SK-N-SH (cell line): ENCODE data around the gene DMBT1. TPM values are rescaled to one million over a fixed set of nuclear protein-coding genes. Genes with fewer than 3 reads are reported as not detected.

Experiments used
- CTCF ChIA-PET: fragments of 300-600, 350-600 bp; formaldehyde crosslinking; extraction: SDS; loops from one replicate; lab custom pipeline; 2021; lab: Yijun Ruan, JAX
- POLR2A ChIA-PET: fragments of 350-600 bp; sonication (Branson Sonifier 250); formaldehyde crosslinking; extraction: SDS; loops from one replicate; lab custom pipeline; 2020; ENCODE audit warnings: antibody characterized with exemption, inconsistent platforms; lab: Yijun Ruan, JAX
- DNase-seq: peaks from one replicate; pipeline ENCODE4 v3.0.0; 2012
- H2AFZ ChIP-seq: fragments of 200-600 bp; sonication (generic); 2 replicates; pipeline ENCODE4 v1.8.1; 2016; ENCODE audit warnings: antibody characterized with exemption, mild to moderate bottlenecking, low read depth
- H3F3A ChIP-seq: fragments of 200-600 bp; sonication (generic); replicated peaks from 2 replicates; pipeline ENCODE3; 2016; ENCODE audit warnings: antibody characterized with exemption, mild to moderate bottlenecking; ENCODE audit not compliant: insufficient read depth
- H3K27ac ChIP-seq, 2 experiments: fragments of 200-500 bp in 1 of 2; fragments of 200-600 bp in 1 of 2; sonication (Bioruptor generic) in 1 of 2; sonication (generic), shearing (Covaris generic) in 1 of 2; 2 replicates each; pipeline versions ENCODE4 v1.5.1 to v1.6.1; 2014 to 2016; ENCODE audit warnings: low read depth in 2 of 2, inconsistent platforms in 1 of 2, low read length in 1 of 2, mild to moderate bottlenecking in 1 of 2, mixed read lengths in 1 of 2
- H3K27me3 ChIP-seq: fragments of 200-600 bp; sonication (generic), shearing (Covaris generic); 2 replicates; pipeline ENCODE4 v1.6.1; 2016; ENCODE audit warnings: mixed run types; ENCODE audit not compliant: insufficient read depth
- H3K36me3 ChIP-seq, 2 experiments: fragments of 200-500 bp in 1 of 2; fragments of 200-600 bp in 1 of 2; sonication (Bioruptor generic) in 1 of 2; sonication (generic) in 1 of 2; replicated peaks in 1 of 2; 2 replicates each; pipeline versions ENCODE3 to v1.5.1; 2014 to 2016; ENCODE audit warnings: low read length in 1 of 2, mild to moderate bottlenecking in 1 of 2; ENCODE audit not compliant: insufficient read depth in 2 of 2, control insufficient read depth in 1 of 2
- H3K4me1 ChIP-seq, 2 experiments: fragments of 200-500 bp in 1 of 2; fragments of 200-600 bp in 1 of 2; sonication (Bioruptor generic) in 1 of 2; sonication (generic), shearing (Covaris generic) in 1 of 2; 2 replicates each; pipeline versions ENCODE4 v1.5.1 to v1.6.1; 2014 to 2016; ENCODE audit warnings: low read depth in 1 of 2, low read length in 1 of 2, mixed run types in 1 of 2; ENCODE audit not compliant: insufficient read depth in 2 of 2, control insufficient read depth in 1 of 2
- H3K4me2 ChIP-seq: fragments of 200-600 bp; sonication (generic), shearing (Covaris generic); 2 replicates; pipeline ENCODE4 v1.6.1; 2017; ENCODE audit warnings: mixed run types
- H3K4me3 ChIP-seq, 2 experiments: fragments of 200-500 bp in 1 of 2; fragments of 200-600 bp in 1 of 2; sonication (Bioruptor generic) in 1 of 2; sonication (generic), shearing (Covaris generic) in 1 of 2; 2 replicates each; pipeline versions ENCODE4 v1.5.1 to v1.8.1; 2014 to 2016; ENCODE audit warnings: low read depth in 2 of 2, inconsistent platforms in 1 of 2, low read length in 1 of 2, mild to moderate bottlenecking in 1 of 2, mixed read lengths in 1 of 2, moderate library complexity in 1 of 2
- H3K79me2 ChIP-seq: fragments of 200-600 bp; sonication (generic); 2 replicates; pipeline ENCODE4 v1.8.1; 2017; ENCODE audit warnings: mild to moderate bottlenecking; ENCODE audit not compliant: insufficient read depth
- H3K9ac ChIP-seq: fragments of 200-600 bp; sonication (generic); 2 replicates; pipeline ENCODE4 v1.6.1; 2017; ENCODE audit warnings: mixed run types
- H3K9me2 ChIP-seq: fragments of 200-600 bp; sonication (generic); 2 replicates; pipeline ENCODE4 v1.6.1; 2017; ENCODE audit warnings: mixed run types
- H3K9me3 ChIP-seq: fragments of 200-600 bp; sonication (generic); 2 replicates; pipeline ENCODE4 v1.6.1; 2017; ENCODE audit warnings: mixed run types, mild to moderate bottlenecking, moderate library complexity
- H4K20me1 ChIP-seq: fragments of 200-600 bp; sonication (generic); 2 replicates; pipeline ENCODE4 v1.6.1; 2017; ENCODE audit warnings: mild to moderate bottlenecking, mixed run types; ENCODE audit not compliant: insufficient read depth
- CHD2 ChIP-seq: fragments of 150-350 bp; IDR thresholded peaks from 2 replicates; pipeline ENCODE4 v1.6.1; 2018; ENCODE audit warnings: low read length; ENCODE audit not compliant: partially characterized antibody
- ELF1 ChIP-seq: IDR thresholded peaks from 2 replicates; pipeline ENCODE4 v1.4.0; 2012
- EP300 ChIP-seq, 2 experiments: IDR thresholded peaks; 2 replicates each; pipeline versions ENCODE4 v1.4.0 to v1.6.1; 2012; ENCODE audit warnings: borderline replicate concordance in 1 of 2, low read depth in 1 of 2, low read length in 1 of 2
- FOXM1 ChIP-seq: IDR thresholded peaks from 2 replicates; pipeline ENCODE4 v1.4.0; 2012; ENCODE audit warnings: low read depth, mild to moderate bottlenecking
- GABPA ChIP-seq: IDR thresholded peaks from 2 replicates; pipeline ENCODE4 v1.4.0; 2012; ENCODE audit warnings: low read depth, mild to moderate bottlenecking
- GATA2 ChIP-seq: sonication (generic); formaldehyde crosslinking; IDR thresholded peaks from 2 replicates; pipeline ENCODE4 v1.5.0; 2020; ENCODE audit warnings: mild to moderate bottlenecking, missing genetic modification reagents
- MXI1 ChIP-seq: IDR thresholded peaks from 2 replicates; pipeline ENCODE4 v1.6.1; 2012; ENCODE audit warnings: mild to moderate bottlenecking, low read depth, low read length, improper control_type of control experiment
- NFIC ChIP-seq: IDR thresholded peaks from 2 replicates; pipeline ENCODE4 v1.4.0; 2012; ENCODE audit warnings: borderline replicate concordance
- NRF1 ChIP-seq: IDR thresholded peaks from 2 replicates; pipeline ENCODE4 v1.6.1; 2012; ENCODE audit warnings: low read depth, mild to moderate bottlenecking, low read length
- POLR2AphosphoS5 ChIP-seq: IDR thresholded peaks from 2 replicates; pipeline ENCODE4 v1.6.1; 2012; ENCODE audit warnings: low read depth, low read length
- RAD21 ChIP-seq: IDR thresholded peaks from 2 replicates; pipeline ENCODE4 v1.6.1; 2012; ENCODE audit warnings: mild to moderate bottlenecking, low read length
- RCOR1 ChIP-seq: fragments of 150-350 bp; IDR thresholded peaks from 2 replicates; pipeline ENCODE4 v1.6.1; 2017; ENCODE audit warnings: antibody characterized with exemption, low read length
- SIN3A ChIP-seq: IDR thresholded peaks from 2 replicates; pipeline ENCODE4 v1.6.1; 2012; ENCODE audit warnings: low read depth, mild to moderate bottlenecking, low read length, moderate library complexity, borderline replicate concordance
- SMC3 ChIP-seq: IDR thresholded peaks from 2 replicates; pipeline ENCODE4 v1.6.1; 2012; ENCODE audit warnings: low read depth, low read length, improper control_type of control experiment
- TEAD4 ChIP-seq: IDR thresholded peaks from 2 replicates; pipeline ENCODE4 v1.4.0; 2012; ENCODE audit warnings: mild to moderate bottlenecking, borderline replicate concordance; ENCODE audit not compliant: insufficient read depth
- USF2 ChIP-seq: fragments of 150-350 bp; IDR thresholded peaks from 2 replicates; pipeline ENCODE4 v1.6.1; 2017; ENCODE audit warnings: antibody characterized with exemption, low read length, low read depth, borderline replicate concordance
- ZBTB33 ChIP-seq: IDR thresholded peaks from 2 replicates; pipeline ENCODE4 v1.4.0; 2012; ENCODE audit warnings: low read depth, borderline replicate concordance
- WGBS: methylation state at CpG from one replicate; pipeline ENCODE4 v1.1.6; 2017; ENCODE audit warnings: low lambda C conversion rate; 5-methylcytosine and 5-hydroxymethylcytosine counted together
- polyA plus RNA-seq, 3 experiments: library from polyadenylated mRNA; depleted of rRNA; stranded (reverse); fragments of >200 nt; gene quantifications; 2 replicates each; pipeline ENCODE4 v1.2.3, GENCODE V29; 2012
- TF ChIP-seq, protein P1 (sequence below): IDR thresholded peaks from 2 replicates; pipeline ENCODE4 v1.4.0; 2012; ENCODE audit warnings: low read depth
- TF ChIP-seq, protein P2 (sequence below): IDR thresholded peaks from 2 replicates; pipeline ENCODE4; 2012
- TF ChIP-seq, protein P3 (sequence below): IDR thresholded peaks from 2 replicates; pipeline ENCODE4 v1.6.1; 2012; ENCODE audit warnings: mild to moderate bottlenecking, low read depth, low read length, moderate library complexity
- TF ChIP-seq, protein P4 (sequence below): IDR thresholded peaks from 2 replicates; pipeline ENCODE4 v1.4.0; 2012; ENCODE audit warnings: low read depth, borderline replicate concordance

The DMBT1 gene
- polyA plus RNA-seq, 1 of the 3 experiments (the other 2 are of a cell fraction) = not detected

- Histone ChIP-seq H3K36me3 (no peaks in the 10 kb centered on the region), H3K9me3 (no peaks in the 10 kb centered on the region), H3K9ac (no peak overlapping the region), H4K20me1 (no peaks in the 10 kb centered on the region), H3K4me2 (no peak overlapping the region), H3K27me3 (no peaks in the 10 kb centered on the region), H2AFZ (no peak overlapping the region), H3K9me2 (no peaks in the 10 kb centered on the region), H3K4me3 (no peak overlapping the region), H3F3A (no peaks in the 10 kb centered on the region), H3K79me2 (no peaks in the 10 kb centered on the region), H3K27ac (no peak overlapping the region), H3K4me1 (no peaks in the 10 kb centered on the region)
- ChIA-PET POLR2A (no interaction called here), CTCF (interaction anchor here (1.0 kb wide), 1 partner anchor 14 kb away, joined by 5 read pairs; no protein-coding TSS in a partner anchor)
- WGBS = 48% methylated on average over 3 of the region's 3 CpGs
- DNase-seq = no peak
- TF ChIP-seq SIN3A (no peak), GABPA (no peak)
Measured at GRCh38 chr10:122550983-122551382, 9.6 kb upstream of the DMBT1 start.

DNA sequence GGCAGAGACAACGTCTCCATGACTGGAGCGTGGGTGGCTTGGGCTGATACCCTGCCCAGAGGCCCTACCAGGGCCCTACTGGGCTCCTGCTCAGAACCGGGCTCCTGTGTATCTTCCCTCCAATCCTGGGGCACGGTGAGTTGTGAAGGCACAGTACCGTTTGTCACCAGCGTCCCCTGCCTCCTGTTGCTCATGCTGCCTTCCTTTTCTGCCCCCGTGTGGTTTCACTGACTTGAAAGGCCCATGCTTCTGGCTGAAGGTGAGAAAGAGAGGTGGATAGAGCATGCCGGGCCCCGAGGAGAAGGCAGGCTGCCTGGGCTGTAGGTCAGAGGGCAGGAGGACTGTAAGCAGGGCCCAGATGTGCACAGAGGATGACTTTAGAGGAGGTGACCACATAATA, 9.1 kb upstream of the DMBT1 start:
- no peaks in the 10 kb centered on the region for H3K36me3 ChIP-seq
- no peak overlapping the region for H3K9ac ChIP-seq
- WGBS = 70% methylated on average over 9 of the region's 9 CpGs
- no peaks in the 10 kb centered on the region for H3F3A ChIP-seq
- CTCF ChIA-PET = interaction anchor here (1.0 kb wide), 1 partner anchor 14 kb away, joined by 5 read pairs; no protein-coding TSS in a partner anchor
- H3K4me2 ChIP-seq = no peak overlapping the region
- H2AFZ ChIP-seq = no peak overlapping the region
- TF ChIP-seq SMC3 (no peak), ELF1 (no peak), NRF1 (no peak), GABPA (no peak), USF2 (no peak), GATA2 (CRISPR knock-in tag) (no peak), EP300 (IDR thresholded peaks at IDR 0.05; ENCODE audit: borderline replicate concordance in 1 of 2, low read depth in 1 of 2, low read length in 1 of 2) (no peak), POLR2AphosphoS5 (no peak), RCOR1 (no peak), ZBTB33 (no peak), CHD2 (no peak), RAD21 (no peak), MXI1 (no peak), FOXM1 (no peak), NFIC (no peak), TEAD4 (no peak)
- TF ChIP-seq, protein P1, sequence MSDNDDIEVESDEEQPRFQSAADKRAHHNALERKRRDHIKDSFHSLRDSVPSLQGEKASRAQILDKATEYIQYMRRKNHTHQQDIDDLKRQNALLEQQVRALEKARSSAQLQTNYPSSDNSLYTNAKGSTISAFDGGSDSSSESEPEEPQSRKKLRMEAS = no peak
- TF ChIP-seq, protein P2, sequence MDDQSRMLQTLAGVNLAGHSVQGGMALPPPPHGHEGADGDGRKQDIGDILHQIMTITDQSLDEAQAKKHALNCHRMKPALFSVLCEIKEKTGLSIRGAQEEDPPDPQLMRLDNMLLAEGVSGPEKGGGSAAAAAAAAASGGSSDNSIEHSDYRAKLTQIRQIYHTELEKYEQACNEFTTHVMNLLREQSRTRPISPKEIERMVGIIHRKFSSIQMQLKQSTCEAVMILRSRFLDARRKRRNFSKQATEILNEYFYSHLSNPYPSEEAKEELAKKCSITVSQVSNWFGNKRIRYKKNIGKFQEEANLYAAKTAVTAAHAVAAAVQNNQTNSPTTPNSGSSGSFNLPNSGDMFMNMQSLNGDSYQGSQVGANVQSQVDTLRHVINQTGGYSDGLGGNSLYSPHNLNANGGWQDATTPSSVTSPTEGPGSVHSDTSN = no peak
- TF ChIP-seq, protein P3, sequence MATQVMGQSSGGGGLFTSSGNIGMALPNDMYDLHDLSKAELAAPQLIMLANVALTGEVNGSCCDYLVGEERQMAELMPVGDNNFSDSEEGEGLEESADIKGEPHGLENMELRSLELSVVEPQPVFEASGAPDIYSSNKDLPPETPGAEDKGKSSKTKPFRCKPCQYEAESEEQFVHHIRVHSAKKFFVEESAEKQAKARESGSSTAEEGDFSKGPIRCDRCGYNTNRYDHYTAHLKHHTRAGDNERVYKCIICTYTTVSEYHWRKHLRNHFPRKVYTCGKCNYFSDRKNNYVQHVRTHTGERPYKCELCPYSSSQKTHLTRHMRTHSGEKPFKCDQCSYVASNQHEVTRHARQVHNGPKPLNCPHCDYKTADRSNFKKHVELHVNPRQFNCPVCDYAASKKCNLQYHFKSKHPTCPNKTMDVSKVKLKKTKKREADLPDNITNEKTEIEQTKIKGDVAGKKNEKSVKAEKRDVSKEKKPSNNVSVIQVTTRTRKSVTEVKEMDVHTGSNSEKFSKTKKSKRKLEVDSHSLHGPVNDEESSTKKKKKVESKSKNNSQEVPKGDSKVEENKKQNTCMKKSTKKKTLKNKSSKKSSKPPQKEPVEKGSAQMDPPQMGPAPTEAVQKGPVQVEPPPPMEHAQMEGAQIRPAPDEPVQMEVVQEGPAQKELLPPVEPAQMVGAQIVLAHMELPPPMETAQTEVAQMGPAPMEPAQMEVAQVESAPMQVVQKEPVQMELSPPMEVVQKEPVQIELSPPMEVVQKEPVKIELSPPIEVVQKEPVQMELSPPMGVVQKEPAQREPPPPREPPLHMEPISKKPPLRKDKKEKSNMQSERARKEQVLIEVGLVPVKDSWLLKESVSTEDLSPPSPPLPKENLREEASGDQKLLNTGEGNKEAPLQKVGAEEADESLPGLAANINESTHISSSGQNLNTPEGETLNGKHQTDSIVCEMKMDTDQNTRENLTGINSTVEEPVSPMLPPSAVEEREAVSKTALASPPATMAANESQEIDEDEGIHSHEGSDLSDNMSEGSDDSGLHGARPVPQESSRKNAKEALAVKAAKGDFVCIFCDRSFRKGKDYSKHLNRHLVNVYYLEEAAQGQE = no peak
- TF ChIP-seq, protein P4, sequence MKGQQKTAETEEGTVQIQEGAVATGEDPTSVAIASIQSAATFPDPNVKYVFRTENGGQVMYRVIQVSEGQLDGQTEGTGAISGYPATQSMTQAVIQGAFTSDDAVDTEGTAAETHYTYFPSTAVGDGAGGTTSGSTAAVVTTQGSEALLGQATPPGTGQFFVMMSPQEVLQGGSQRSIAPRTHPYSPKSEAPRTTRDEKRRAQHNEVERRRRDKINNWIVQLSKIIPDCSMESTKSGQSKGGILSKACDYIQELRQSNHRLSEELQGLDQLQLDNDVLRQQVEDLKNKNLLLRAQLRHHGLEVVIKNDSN = no peak
- POLR2A ChIA-PET = no interaction called here
- no peaks in the 10 kb centered on the region for H3K79me2 ChIP-seq
- no peaks in the 10 kb centered on the region for H4K20me1 ChIP-seq
- H3K9me3 ChIP-seq = no peaks in the 10 kb centered on the region
- DNase-seq = no peak
- no peaks in the 10 kb centered on the region for H3K4me1 ChIP-seq
- H3K27ac ChIP-seq = no peak overlapping the region
- H3K4me3 ChIP-seq = no peak overlapping the region
- H3K9me2 ChIP-seq = no peaks in the 10 kb centered on the region
- no peaks in the 10 kb centered on the region for H3K27me3 ChIP-seq
